AG09309 (cell line): Measurements from ENCODE around the gene RAN.

Experiments
- DNase-seq: peaks from one replicate; pipeline ENCODE4 v3.0.0-alpha.2; 2010; ENCODE audit warnings: low read depth
- H3K4me3 ChIP-seq: 2 replicates; pipeline ENCODE4 v1.5.1; 2011; ENCODE audit warnings: mild to moderate bottlenecking, low read depth, low read length, moderate library complexity; ENCODE audit not compliant: control insufficient read depth
- CTCF ChIP-seq: IDR thresholded peaks from 2 replicates; pipeline ENCODE4 v1.5.1; 2011; ENCODE audit warnings: mild to moderate bottlenecking, low read depth, low read length, inconsistent platforms; ENCODE audit not compliant: insufficient read depth, control insufficient read depth; ENCODE audit errors: missing control alignments

The RAN gene

GRCh38 chr12:130920119-130920703 is 48.3 kb downstream of the RAN start:
- DNase-seq = no peak
- no peak for TF ChIP-seq CTCF
- H3K4me3 ChIP-seq = no peak overlapping the region

GRCh38 chr12:130920723-130921381 is 49.0 kb downstream of the RAN start:
- no peak for TF ChIP-seq CTCF
- no peak overlapping the region for H3K4me3 ChIP-seq
- peak; percentile 66 for DNase-seq

GRCh38 chr12:130922511-130922953 is 50.7 kb downstream of the RAN start:
- no peak overlapping the region for H3K4me3 ChIP-seq
- DNase-seq = no peak
- TF ChIP-seq CTCF = no peak

GRCh38 chr12:130924966-130925665 is 53.2 kb downstream of the RAN start:
- H3K4me3 ChIP-seq = no peak overlapping the region
- no peak for DNase-seq
- no peak for TF ChIP-seq CTCF

- TF ChIP-seq CTCF = no peak
- no peak overlapping the region for H3K4me3 ChIP-seq
- DNase-seq = no peak
Measured at GRCh38 chr12:130925666-130926015, 53.8 kb downstream of the RAN start.
